CD4-positive, alpha-beta memory T cell (primary cell): Measurements from ENCODE around the gene CDC6. TPM values are rescaled to one million over a fixed set of nuclear protein-coding genes. Genes with fewer than 3 reads are reported as not detected.

Experiments used
- CTCF ChIA-PET: fragments of 350-600 bp; sonication (Branson Sonifier 250); formaldehyde crosslinking; loops from one replicate; lab custom pipeline; 2021; ENCODE audit warnings: inconsistent platforms; ENCODE audit not compliant: partially characterized antibody; lab: Charles Lee
- POLR2A ChIA-PET: fragments of 350-600 bp; sonication (Branson Sonifier 250); formaldehyde crosslinking; loops from one replicate; lab custom pipeline; 2021; ENCODE audit not compliant: partially characterized antibody; lab: Charles Lee
- DNase-seq, 5 donors: peaks; one replicate each; pipeline versions ENCODE4 v3.0.0 to v3.0.0-alpha.2; 2020 to 2022; ENCODE audit warnings: mixed read lengths in 1 of 5
- H3K27ac ChIP-seq: one replicate; pipeline ENCODE4 v1.7.0; 2013; ENCODE audit warnings: low read depth, low read length
- H3K27me3 ChIP-seq: 2 replicates; pipeline ENCODE4 v1.7.0; 2013; ENCODE audit warnings: mild to moderate bottlenecking, low read length, moderate library complexity; ENCODE audit not compliant: insufficient read depth
- H3K36me3 ChIP-seq: 2 replicates; pipeline ENCODE4 v1.7.0; 2013; ENCODE audit warnings: mild to moderate bottlenecking, low read length, moderate library complexity; ENCODE audit not compliant: insufficient read depth
- H3K4me1 ChIP-seq: 2 replicates; pipeline ENCODE4 v1.7.0; 2013; ENCODE audit warnings: mild to moderate bottlenecking, low read length, moderate library complexity; ENCODE audit not compliant: insufficient read depth
- H3K4me3 ChIP-seq, 2 donors: one replicate each; pipeline ENCODE4 v1.7.0; 2013; ENCODE audit warnings: low read length in 2 of 2, mild to moderate bottlenecking in 1 of 2
- H3K9me3 ChIP-seq, 2 donors: one replicate each; pipeline ENCODE4 v1.7.0; 2013; ENCODE audit warnings: low read length in 2 of 2, control low read depth in 1 of 2; ENCODE audit not compliant: control insufficient read depth in 1 of 2
- H3K27ac Mint-ChIP-seq, 7 donors: one replicate each; pipeline ENCODE4 v1.8.0; 2020 to 2021; ENCODE audit warnings: mixed read lengths in 7 of 7, mild to moderate bottlenecking in 6 of 7, inconsistent platforms in 3 of 7, moderate library complexity in 3 of 7
- H3K27me3 Mint-ChIP-seq, 2 donors: one replicate each; pipeline ENCODE4 v1.8.0; 2020 to 2021; ENCODE audit warnings: mixed read lengths in 2 of 2
- H3K36me3 Mint-ChIP-seq, 2 donors: one replicate each; pipeline ENCODE4 v1.8.0; 2020 to 2021; ENCODE audit warnings: mixed read lengths in 2 of 2, inconsistent platforms in 1 of 2, mild to moderate bottlenecking in 1 of 2
- H3K4me1 Mint-ChIP-seq, 4 donors: one replicate each; pipeline ENCODE4 v1.8.0; 2020 to 2021; ENCODE audit warnings: mixed read lengths in 4 of 4, mild to moderate bottlenecking in 1 of 4
- H3K4me3 Mint-ChIP-seq, 8 donors: one replicate each; pipeline ENCODE4 v1.8.0; 2020 to 2021; ENCODE audit warnings: mixed read lengths in 8 of 8, mild to moderate bottlenecking in 7 of 8, moderate library complexity in 6 of 8, inconsistent platforms in 3 of 8
- H3K9me3 Mint-ChIP-seq, 8 donors: one replicate each; pipeline ENCODE4 v1.8.0; 2020 to 2021; ENCODE audit warnings: mixed read lengths in 8 of 8, mild to moderate bottlenecking in 5 of 8, inconsistent platforms in 3 of 8, moderate library complexity in 1 of 8
- intact Hi-C: fragments of 100-400 bp; cut with micrococcal nuclease; formaldehyde crosslinking; loops from one replicate; pipeline ENCODE4 v1.15.1; 2023
- polyA plus RNA-seq, 2 donors: library from polyadenylated mRNA; unstranded; fragments of 300-500 nt; fragmentation: Illumina TruSeq; gene quantifications; one replicate each; pipeline ENCODE4 v1.2.3, GENCODE V29; 2021
- total RNA-seq, 2 experiments: library from RNA; stranded (reverse); gene quantifications; one replicate each; pipeline ENCODE4 v1.2.3, GENCODE V29; 2021

Gene CDC6
- total and polyA plus RNA-seq, 4 experiments from 2014 or later = 0.61 to 2.1 (median 0.79) TPM

DNA sequence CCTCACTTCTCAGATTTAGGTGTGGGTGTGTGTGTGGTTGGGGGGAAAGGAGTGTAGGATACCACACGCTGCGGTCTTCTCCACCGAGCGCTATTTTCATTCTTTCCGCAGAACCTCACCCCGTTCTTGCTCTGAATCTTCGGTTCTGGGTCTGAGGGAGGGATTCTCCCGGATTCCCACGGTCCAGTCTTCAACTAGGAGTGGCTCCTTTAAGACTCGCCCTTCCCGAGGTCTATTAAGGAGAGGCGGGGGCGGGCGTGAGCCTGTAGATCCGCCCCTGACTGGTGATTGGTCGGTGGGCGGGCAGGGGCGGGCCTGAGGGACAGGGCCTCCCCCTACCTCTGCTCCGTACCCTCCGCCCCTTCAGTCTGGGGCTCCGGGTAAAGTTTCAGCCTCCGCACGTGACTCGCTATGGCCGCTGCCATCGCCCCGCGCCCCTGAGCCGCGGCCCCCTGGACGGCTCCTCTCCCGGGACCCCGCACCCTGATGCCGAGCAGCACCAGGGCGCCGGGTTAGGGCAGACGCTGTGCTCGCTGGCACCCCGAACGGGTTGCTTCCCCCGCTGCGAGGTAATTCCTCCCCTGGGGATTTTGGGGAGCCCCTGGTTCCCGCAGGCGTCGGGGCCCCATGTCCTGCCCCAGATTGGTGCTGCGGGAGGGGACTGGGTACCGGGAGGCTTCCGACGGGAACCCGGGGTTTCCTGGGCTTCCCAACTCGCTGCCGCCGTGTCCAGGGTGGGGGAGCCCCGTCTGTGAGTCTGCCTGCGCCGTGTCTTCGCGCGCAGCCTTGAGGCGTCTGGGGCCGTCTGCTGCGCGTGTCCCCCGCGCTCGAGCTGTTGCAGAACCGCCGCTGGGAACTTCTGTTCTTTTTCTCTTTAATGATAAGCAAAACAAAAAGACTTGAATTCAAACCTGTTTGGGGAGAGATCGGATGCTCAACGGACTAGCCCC is 30.5 kb downstream of the CDC6 start:
- H3K36me3 Mint-ChIP-seq = peaks cover 0 to 36% of the 10 kb centered on the region in 2 donors
- peak overlapping the region; percentile 99 for H3K27ac ChIP-seq
- H3K4me3 ChIP-seq = peak overlapping the region; percentile 80 to 91
- H3K9me3 Mint-ChIP-seq = peaks cover 0 to 3% (median 0%) of the 10 kb centered on the region in 8 donors
- H3K27me3 ChIP-seq = no peaks in the 10 kb centered on the region
- H3K4me1 ChIP-seq = peaks cover 74% of the 10 kb centered on the region
- H3K9me3 ChIP-seq = no peaks in the 10 kb centered on the region
- peaks cover 1 to 3% of the 10 kb centered on the region in 2 donors for H3K27me3 Mint-ChIP-seq
- peaks cover 42 to 95% (median 61%) of the 10 kb centered on the region in 4 donors for H3K4me1 Mint-ChIP-seq
- H3K36me3 ChIP-seq = no peaks in the 10 kb centered on the region
- intact Hi-C loops = loop anchor here (1.0 to 2.0 kb wide), 4 partner anchors 8 to 31 kb away; partner anchors contain the start of gene CDC6
- H3K27ac Mint-ChIP-seq = peak overlapping the region; percentile 96 to 100 (median 99)
- peak overlapping the region; percentile 91 to 98 (median 96) for H3K4me3 Mint-ChIP-seq
- ChIA-PET POLR2A (interaction anchor here (0.5 to 37.1 kb wide), 12 partner anchors 4 to 263 kb away, joined by 3 to 1054 read pairs (median 6); partner anchors contain the start of genes CDC6, RARA, TOP2A and WIPF2), CTCF (interaction anchor here (0.6 to 18.7 kb wide), 21 partner anchors 9 to 296 kb away, joined by 3 to 252 read pairs (median 6); partner anchors contain the start of gene RARA)
- peak; percentile 89 to 93 (median 91) for DNase-seq

DNA sequence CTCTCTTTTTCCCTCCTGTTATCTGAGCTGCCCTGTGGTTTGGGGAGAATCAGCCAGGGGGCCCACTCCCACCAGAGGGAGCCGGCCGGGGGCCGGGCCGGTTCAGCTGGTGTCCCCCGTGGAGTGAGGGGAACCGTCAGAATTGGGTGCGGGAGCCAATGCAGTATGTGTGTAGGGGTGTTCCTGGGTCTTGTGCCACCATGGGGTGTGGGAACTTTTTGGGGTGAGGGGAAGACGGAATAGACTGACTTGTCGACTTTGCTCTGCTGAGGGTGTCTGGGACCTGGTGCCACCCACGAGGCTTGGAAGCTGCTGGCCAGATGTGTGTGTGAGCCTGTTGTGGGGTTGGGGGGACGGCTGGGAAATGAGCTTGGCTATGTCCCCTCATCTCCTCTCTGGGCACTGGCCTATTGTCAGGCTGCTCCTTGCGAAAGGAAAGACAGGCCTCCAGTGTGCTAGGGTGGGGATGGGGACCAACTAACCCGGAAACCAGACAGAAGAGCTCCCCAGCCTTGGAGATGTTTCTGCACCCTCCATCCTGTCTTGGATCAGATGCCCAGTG is 31.2 kb downstream of the CDC6 start:
- intact Hi-C loops = loop anchor here (1.0 to 2.0 kb wide), 4 partner anchors 7 to 32 kb away; partner anchors contain the start of gene CDC6
- Mint-ChIP-seq H3K4me1 (peaks cover 50 to 95% (median 67%) of the 10 kb centered on the region in 4 donors), H3K4me3 (peak overlapping the region; percentile 91 to 98 (median 96)), H3K9me3 (peaks cover 0 to 3% (median 0%) of the 10 kb centered on the region in 8 donors), H3K36me3 (peaks cover 0 to 40% of the 10 kb centered on the region in 2 donors), H3K27ac (peak overlapping the region; percentile 96 to 100 (median 99)), H3K27me3 (peaks cover 1 to 3% of the 10 kb centered on the region in 2 donors)
- peak overlapping the region; percentile 80 to 91 for H3K4me3 ChIP-seq
- CTCF ChIA-PET = interaction anchor here (0.8 to 18.7 kb wide), 9 partner anchors 9 to 242 kb away, joined by 3 to 252 read pairs (median 7); partner anchors contain the start of gene RARA
- peak in 3 of 5 donors; percentile 24 to 53 (median 45) for DNase-seq
- POLR2A ChIA-PET = interaction anchor here (0.9 to 37.1 kb wide), 10 partner anchors 3 to 262 kb away, joined by 3 to 1054 read pairs (median 6); partner anchors contain the start of genes RARA, TOP2A and WIPF2
- H3K27me3 ChIP-seq = no peaks in the 10 kb centered on the region
- H3K9me3 ChIP-seq = no peaks in the 10 kb centered on the region
- peak overlapping the region; percentile 99 for H3K27ac ChIP-seq
- H3K4me1 ChIP-seq = peaks cover 82% of the 10 kb centered on the region
- H3K36me3 ChIP-seq = no peaks in the 10 kb centered on the region

DNA sequence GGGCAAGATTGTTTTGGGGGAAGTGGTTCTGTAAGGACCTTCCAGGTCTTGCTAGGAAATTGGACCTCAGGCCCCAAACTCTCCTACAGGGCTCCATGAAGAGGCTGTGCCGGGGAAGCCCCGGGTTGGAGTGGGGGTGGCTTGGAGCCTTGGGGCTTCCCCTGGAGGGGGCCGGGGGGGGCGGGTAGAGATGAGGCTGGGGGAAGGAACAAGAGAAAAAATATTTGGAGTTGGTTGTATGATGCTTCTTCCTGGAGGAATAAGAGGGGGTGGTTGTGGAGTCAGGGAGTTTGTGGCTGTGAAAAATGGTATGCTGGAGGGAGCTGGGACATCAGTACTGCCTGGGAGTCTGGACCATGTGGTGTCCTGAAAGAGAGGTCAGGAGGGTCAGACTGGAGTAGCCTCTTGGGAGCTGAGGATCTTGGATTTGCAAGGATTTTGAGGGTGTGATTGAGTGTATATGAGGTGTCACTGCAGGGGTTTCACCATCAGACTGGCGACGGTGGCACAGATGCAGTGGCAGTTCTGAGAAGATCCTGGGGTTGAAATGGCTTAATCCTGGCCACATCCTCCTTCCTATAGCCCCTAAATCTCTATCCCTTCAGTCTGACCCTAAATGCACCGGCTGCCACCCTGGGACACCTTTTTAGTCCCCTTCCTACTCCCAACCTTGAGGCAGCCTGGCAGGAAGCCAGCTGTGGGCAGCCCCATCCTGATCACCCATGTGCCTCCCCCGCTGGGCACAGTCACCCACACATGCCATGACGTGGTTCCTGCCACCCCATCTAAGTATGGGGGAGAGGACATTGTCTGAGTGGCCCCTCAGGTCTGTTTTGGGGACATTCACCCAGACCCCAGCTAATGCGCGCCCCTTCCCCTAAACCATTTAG is 32.2 kb downstream of the CDC6 start:
- intact Hi-C loops = loop anchor here (2.0 to 5.0 kb wide), 3 partner anchors 33 to 548 kb away; partner anchors contain the start of gene CDC6

DNA sequence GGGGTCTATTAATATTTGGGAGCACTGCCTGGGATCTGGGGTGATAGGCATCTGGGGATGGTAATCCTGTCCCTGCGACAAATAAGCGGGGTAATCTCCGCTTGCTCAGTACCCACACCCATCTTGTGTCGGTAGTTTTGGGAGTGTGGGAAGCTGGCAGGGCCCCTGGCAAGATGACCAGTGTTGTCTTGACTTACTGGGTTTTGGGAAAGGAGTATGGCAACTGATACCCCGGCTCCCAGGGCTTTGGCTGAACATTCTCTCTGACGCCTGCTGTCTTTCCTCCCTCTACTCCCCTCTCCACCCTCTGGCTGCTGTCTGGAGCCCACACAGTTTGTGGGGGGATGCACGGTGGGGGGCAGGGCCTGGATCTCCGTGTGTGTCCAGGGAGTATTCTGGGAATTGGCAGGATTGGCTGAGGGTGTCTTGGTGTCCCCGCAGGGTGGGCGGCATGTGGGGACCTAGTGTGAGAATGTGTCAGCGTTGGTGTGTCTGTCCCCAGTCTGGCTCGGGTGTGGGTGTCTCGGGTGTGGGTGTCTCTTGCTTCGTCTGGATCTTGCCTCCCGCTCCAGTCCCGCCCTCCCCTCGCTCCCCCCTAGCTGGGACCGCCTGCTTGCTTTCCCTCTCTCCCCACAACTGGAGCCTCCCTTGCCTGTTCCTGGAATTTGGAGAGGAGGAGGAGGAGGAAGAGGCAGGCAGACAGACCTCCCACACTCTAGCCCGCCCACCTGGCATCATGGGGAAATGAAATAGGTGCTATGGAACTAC is 33.3 kb downstream of the CDC6 start:
- H3K4me1 Mint-ChIP-seq = peaks cover 55 to 92% (median 70%) of the 10 kb centered on the region in 4 donors
- Histone ChIP-seq H3K9me3 (no peaks in the 10 kb centered on the region), H3K4me3 (peak overlapping the region; percentile 80 to 95), H3K27ac (peak overlapping the region; percentile 99), H3K27me3 (no peaks in the 10 kb centered on the region), H3K4me1 (peaks cover 84% of the 10 kb centered on the region), H3K36me3 (no peaks in the 10 kb centered on the region)
- DNase-seq = peak in 4 of 5 donors; percentile 42 to 84 (median 52)
- POLR2A ChIA-PET = interaction anchor here (0.6 to 37.1 kb wide), 11 partner anchors 1 to 287 kb away, joined by 3 to 1054 read pairs (median 8); partner anchors contain the start of genes NR1D1, RARA and WIPF2
- peaks cover 0 to 3% (median 0%) of the 10 kb centered on the region in 8 donors for H3K9me3 Mint-ChIP-seq
- peak overlapping the region; percentile 96 to 100 (median 99) for H3K27ac Mint-ChIP-seq
- peaks cover 0 to 43% of the 10 kb centered on the region in 2 donors for H3K36me3 Mint-ChIP-seq
- intact Hi-C loops = loop anchor here (5.0 kb wide), 2 partner anchors 291 to 549 kb away; no protein-coding TSS in a partner anchor
- H3K4me3 Mint-ChIP-seq = peak overlapping the region; percentile 91 to 98 (median 96)
- peaks cover 1 to 3% of the 10 kb centered on the region in 2 donors for H3K27me3 Mint-ChIP-seq
- CTCF ChIA-PET = interaction anchor here (1.0 to 18.7 kb wide), 7 partner anchors 13 to 34 kb away, joined by 3 to 252 read pairs (median 5); partner anchors contain the start of gene RARA

More for the DNA sequence above, 32.2 kb downstream of the CDC6 start:
- Histone ChIP-seq H3K9me3 (no peaks in the 10 kb centered on the region), H3K4me3 (peak overlapping the region; percentile 80 to 91), H3K4me1 (peaks cover 83% of the 10 kb centered on the region), H3K27ac (peak overlapping the region; percentile 99), H3K27me3 (no peaks in the 10 kb centered on the region), H3K36me3 (no peaks in the 10 kb centered on the region)
- peak overlapping the region; percentile 96 to 100 (median 99) for H3K27ac Mint-ChIP-seq
- peaks cover 1 to 3% of the 10 kb centered on the region in 2 donors for H3K27me3 Mint-ChIP-seq
- ChIA-PET POLR2A (interaction anchor here (0.9 to 37.1 kb wide), 11 partner anchors 2 to 288 kb away, joined by 3 to 1054 read pairs (median 4); partner anchors contain the start of genes RARA and WIPF2), CTCF (interaction anchor here (0.8 to 18.7 kb wide), 11 partner anchors 8 to 241 kb away, joined by 3 to 252 read pairs (median 6); partner anchors contain the start of gene RARA)
- peak overlapping the region; percentile 91 to 98 (median 96) for H3K4me3 Mint-ChIP-seq
- peak; percentile 80 to 94 (median 82) for DNase-seq
- H3K4me1 Mint-ChIP-seq = peaks cover 54 to 93% (median 69%) of the 10 kb centered on the region in 4 donors
- H3K36me3 Mint-ChIP-seq = peaks cover 0 to 41% of the 10 kb centered on the region in 2 donors
- H3K9me3 Mint-ChIP-seq = peaks cover 0 to 3% (median 0%) of the 10 kb centered on the region in 8 donors

DNA sequence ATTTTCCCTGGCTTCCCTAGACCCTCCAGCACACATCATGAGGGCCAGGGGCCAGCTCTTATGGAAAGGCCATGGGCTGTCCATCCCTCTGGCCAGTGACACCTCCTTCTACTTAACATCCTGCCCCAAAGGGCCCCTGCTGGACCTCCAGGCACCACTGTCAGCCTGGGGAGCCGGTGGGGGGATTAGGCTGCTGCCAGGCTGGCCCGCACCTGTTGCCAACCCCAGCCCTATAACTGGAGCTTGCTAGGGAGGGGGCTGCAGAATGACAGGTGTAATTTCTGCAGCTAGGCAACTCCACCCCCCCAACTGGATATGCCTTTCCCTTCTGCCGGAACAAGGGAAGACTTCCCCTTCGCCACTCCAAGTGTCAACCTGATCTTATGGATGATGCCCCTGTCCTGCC is 33.8 kb downstream of the CDC6 start:
- peaks cover 84% of the 10 kb centered on the region for H3K4me1 ChIP-seq
- Mint-ChIP-seq H3K27me3 (peaks cover 1 to 3% of the 10 kb centered on the region in 2 donors), H3K4me1 (peaks cover 57 to 92% (median 70%) of the 10 kb centered on the region in 4 donors), H3K9me3 (peaks cover 0 to 3% (median 0%) of the 10 kb centered on the region in 8 donors), H3K4me3 (peak overlapping the region; percentile 91 to 98 (median 96)), H3K27ac (peak overlapping the region; percentile 96 to 100 (median 99)), H3K36me3 (peaks cover 0 to 43% of the 10 kb centered on the region in 2 donors)
- H3K27ac ChIP-seq = peak overlapping the region; percentile 99
- H3K9me3 ChIP-seq = no peaks in the 10 kb centered on the region
- no peaks in the 10 kb centered on the region for H3K27me3 ChIP-seq
- peak in 1 of 5 donors; percentile 41 for DNase-seq
- CTCF ChIA-PET = interaction anchor here (1.2 to 18.7 kb wide), 5 partner anchors 12 to 33 kb away, joined by 3 to 252 read pairs (median 13); partner anchors contain the start of gene RARA
- H3K4me3 ChIP-seq = peak overlapping the region; percentile 80 to 95
- POLR2A ChIA-PET = interaction anchor here (0.6 to 37.1 kb wide), 13 partner anchors 10 to 1367 kb away, joined by 3 to 1054 read pairs (median 7); partner anchors contain the start of genes EIF1, NR1D1 and RARA
- intact Hi-C loops = loop anchor here (5.0 kb wide), 2 partner anchors 291 to 549 kb away; no protein-coding TSS in a partner anchor
- H3K36me3 ChIP-seq = no peaks in the 10 kb centered on the region
